HG03108 (cell line): Measurements from ENCODE around the gene LUZP2.

ENCODE experiments used
- ATAC-seq: cut with Tn5 transposase; IDR thresholded peaks from one replicate; pipeline ENCODE4 v1.9.1; 2021; ENCODE audit warnings: moderate library complexity; ENCODE audit not compliant: unreplicated experiment

The LUZP2 gene

DNA sequence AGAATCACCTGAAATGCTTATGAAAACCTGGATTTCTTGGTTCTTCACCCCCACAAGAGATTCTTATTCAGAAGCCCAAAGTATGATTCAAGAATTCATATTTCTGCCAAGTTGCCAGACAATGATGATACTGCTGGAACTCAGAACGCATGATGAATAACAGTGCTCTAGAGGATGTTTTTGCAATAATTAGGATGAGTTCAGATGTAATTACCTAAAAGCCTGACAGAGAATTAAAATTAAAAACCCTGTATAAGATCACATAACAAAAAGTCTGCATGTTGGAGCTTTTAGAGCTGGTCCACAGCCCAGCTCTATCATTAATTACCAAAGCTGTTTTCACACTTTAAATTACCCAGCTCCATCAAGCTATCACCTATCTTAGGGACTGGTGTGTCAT is 211.8 kb downstream of the LUZP2 start:
- no peak for ATAC-seq

DNA sequence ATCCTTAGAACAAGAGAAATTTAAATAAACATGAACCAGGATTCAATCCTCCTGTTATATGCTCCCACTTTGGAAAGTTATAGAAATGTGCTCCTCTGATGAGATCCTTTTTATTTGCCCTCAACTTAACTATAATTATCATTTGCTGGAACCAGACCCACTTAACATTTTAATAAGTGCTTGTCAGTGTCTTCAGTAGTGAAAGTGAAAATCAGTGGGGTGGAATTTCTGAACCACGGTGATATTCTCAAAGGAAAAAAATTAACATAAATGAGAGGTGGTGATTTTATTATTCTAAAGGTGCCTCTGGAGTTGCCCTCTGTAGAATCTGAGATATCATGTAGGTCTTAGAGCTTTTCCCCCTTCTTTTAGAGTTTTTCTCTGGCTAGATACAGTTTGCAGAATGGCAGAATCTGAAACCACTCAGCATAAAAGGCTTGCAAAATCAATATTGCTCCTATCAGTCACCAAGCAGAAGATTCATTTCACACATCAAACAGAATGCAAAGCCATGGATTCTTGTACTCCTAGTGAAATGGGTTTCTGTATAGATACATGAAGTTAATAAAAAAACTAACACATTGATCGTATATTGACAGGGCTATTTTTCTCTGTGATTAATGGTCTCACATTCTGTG is 213.2 kb downstream of the LUZP2 start:
- no peak for ATAC-seq

DNA sequence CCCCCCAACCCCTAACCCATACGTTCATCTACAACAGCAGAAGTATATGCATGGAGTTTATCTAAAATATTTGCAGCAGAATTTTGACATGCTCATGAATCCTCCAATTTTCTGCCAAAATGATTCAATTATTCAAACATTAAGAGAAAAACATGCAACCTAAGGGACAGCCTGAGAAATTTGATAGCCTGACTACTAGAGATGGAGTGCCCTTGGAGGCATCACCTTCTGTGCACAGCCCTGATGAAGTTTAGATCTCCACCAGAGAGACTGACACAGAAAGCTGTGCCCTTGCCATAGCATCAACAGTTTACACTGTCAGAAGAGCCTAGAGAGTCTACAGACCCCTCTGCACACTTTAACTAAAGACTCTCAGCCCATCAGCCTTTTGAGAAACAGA is 217.7 kb downstream of the LUZP2 start:
- no peak for ATAC-seq

DNA sequence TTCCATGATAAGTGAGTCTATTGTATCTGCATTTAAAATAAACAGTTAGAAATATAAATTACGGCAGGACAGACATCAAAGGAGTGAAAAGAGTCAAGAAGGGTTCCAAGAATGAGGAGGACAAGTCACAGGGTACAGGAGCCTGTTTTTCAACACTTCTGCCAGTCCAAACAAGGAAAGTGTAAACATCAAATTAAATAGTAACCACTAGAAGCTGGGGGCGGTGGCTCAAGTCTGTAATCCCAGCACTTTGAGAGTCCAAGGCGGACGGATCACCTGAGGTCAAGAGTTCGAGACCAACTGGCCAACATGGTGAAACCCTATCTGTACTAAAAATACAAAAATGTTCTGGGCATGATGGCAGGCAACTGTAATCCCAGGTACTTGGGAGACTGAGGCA is 219.6 kb downstream of the LUZP2 start:
- no peak for ATAC-seq

DNA sequence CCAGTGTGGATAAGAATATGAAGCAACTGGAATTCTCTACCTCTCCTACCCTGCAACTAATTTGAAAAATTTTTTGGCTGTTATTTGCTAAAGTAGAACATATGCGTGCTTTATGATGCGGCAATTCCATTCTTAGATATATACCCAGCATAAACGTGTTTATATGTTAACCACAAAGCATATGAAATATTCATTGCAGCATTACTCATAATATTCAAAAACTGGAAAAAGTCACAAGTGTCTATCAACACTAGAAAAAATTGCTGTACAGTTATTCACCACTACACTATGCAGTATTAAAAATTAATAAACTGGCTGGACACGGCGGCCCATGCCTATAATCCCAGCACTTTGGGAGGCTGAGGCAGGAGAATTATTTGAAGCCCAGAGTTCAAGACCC is 226.4 kb downstream of the LUZP2 start:
- no peak for ATAC-seq

DNA sequence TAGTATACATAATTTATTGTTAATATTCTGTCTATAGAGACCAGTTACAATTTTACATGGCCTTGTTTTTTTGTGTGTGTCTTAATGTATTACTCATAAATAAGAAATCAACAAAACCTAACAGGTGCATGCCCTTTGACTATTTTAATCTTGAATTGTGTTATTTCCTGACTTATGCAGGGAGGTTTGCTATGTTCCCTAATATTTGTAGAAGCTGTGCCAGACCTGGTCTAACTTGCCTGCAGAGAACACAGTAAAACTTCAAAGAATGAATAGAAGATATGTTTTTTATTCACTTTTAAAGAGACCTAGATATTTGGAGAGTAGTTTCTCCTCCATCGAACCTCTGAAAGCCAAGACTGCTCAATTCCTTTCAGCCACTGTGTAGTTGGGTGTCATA is 234.7 kb downstream of the LUZP2 start:
- no peak for ATAC-seq

DNA sequence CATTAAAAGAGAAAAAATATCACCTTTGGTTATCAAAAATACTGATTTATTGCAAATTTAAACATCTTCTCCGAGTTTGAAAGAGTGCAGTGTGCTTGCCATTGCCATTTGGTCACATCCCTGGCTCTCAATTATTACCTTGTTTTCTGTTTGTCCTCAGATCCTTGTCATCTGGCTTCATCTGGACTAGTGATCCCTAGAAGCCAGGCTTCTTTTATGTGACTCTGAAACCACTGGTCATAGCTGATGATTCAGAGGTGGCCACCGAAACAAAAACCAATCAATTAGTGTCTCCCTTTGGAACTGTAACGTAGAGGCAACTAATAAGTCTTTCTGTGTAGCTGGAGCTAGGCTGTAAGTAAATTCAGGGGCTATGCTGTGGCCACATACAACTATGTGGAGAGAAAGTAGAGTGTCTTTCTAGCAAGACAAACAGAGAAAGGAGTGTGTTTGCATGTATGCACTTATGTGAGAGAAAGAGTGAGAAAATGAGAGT is 237.9 kb downstream of the LUZP2 start:
- no peak for ATAC-seq

DNA sequence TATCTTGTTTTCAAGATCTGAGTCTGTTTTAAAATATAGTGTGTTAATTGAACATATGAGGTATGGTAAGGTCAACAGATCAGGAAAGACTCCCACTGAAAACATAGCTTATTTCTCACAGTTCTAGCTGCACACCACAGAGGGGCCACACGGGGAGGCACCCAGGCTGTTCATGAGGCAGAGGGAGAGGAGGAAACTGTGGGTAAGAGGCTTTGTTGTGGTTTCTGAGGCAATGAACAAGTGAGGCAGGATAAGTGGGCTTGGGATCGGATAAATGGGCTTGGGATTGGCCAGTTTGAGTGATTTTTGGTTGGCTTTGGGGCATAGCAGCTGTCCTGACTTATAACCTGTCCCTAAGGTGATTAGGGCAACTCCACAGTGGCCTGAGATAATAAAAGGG is 242.1 kb downstream of the LUZP2 start:
- no peak for ATAC-seq

DNA sequence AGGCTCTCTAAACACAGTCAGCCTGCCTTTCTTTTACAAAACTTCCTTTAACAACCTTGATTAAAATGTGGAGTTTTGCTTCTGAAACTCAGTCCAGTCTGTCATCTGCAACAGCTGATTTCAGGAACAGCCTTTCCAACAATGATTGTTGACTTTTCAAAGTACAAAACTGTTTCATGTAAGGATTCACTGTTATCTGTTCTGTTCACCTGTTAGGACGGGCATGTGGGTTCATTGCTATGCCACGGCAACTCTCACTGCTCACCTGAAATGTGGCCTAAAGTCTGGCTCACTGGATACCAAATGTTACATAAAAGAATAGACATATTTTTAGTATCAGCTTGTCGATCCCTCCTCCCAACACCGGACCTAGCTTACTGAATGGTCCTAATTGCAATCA is 242.8 kb downstream of the LUZP2 start:
- no peak for ATAC-seq

DNA sequence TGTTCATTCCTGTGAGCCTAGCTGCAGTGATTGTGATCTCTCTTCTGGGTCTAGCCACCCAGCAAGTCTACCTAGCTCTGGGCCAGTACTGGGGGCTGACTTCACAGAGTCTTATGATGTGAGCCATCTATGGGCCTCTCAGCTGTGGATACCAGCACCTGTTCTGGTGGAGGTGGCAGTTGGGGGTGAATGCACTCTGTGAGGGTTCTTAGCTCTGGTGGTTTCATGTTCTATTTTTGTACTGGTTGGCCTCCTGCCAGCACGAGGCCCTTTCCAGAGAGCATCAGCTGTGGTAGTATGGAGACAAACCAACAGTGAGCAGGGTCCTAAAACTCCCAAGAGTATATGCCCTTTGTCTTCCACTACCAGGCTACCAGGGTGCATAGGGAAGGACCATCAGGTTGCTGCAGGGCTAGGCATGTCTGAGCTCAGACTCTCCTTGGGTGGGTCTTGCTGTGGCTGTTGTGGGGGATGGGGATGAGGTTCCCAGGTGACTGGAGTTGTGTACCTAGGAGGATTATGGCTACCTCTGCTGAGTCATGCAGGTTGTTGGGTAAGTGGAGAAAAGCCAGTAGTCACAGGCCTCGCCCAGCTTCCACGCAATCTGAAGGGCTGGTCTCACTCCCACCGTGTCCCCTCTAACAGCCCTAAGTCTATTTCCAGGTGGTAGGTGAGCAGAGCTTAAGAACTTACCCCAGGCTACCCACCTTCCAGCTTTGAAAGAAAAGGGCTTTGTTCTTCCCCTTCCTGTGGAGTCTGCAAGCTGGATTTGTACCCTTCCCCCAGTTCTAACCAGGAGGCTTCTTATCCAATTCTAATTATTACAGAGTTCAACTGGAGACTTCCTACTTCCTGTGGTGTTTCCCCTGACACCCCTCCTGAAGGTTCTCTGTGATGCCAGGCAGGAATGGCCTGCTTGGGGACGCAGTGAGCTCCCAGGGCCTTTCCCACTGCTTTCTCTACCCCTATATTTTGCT is 250.7 kb downstream of the LUZP2 start:
- no peak for ATAC-seq

DNA sequence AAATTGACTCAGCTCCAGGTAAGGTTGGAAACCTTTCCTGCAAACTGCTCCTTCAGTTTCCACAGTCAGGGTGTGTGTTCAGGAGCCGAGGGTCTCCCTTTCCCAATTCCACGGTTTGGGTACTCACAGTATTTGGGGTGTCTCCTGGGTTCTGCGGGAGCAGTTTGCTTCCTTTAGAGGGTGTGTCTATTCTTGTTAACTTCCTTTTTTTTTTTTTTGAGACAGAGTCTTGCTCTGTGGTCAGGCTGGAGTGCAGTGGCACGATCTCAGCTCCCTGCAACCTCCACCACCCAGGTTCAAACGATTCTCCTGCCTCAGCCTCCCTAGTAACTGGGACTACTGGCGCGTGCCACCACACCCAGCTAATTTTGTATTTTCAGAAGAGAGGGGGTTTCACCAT is 251.4 kb downstream of the LUZP2 start:
- no peak for ATAC-seq

DNA sequence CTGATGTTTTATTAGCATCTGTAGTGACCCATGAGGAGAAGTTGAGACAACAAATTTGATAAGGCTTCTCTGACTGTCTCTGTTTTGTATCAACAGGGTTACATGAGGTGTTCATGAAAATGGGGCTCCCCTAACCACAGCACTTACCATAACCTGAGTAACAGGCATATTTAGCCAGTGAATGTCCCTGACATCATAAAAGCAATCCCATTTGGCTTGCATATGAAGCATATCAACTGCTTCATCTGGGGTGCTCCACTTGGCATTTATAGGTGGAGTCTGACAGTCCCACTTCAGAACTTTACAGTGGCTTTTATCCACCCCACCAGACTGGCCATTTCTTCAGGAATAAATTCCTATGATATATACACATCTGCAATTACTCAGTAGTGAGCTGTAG is 257.6 kb downstream of the LUZP2 start:
- no peak for ATAC-seq

DNA sequence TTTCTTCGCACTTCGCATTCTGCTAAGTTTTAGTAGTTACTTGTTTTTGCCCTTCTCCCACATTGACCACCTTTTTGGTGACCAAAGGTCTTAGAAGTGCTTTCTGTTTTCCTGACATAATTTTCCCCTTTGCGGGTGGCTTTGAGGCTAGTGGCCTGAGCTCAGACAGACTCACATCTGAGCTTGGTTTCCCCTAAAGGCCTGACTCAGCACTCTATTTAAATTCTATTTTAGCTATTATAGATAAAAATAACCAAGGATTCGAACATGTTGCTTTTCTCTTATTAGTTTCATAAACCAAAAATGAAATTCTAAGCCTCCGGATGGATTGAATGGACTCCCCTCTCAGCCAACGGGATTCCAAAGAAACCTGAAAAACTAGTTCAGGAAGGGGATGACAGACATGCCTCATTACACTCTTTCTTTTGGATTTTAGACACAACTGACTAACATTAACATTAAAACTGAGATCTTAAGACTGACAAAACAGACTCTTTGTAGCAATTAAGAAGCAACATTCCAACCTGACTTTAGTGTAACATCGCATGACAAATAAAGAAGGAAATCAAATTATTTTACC is 258.5 kb downstream of the LUZP2 start:
- no peak for ATAC-seq

DNA sequence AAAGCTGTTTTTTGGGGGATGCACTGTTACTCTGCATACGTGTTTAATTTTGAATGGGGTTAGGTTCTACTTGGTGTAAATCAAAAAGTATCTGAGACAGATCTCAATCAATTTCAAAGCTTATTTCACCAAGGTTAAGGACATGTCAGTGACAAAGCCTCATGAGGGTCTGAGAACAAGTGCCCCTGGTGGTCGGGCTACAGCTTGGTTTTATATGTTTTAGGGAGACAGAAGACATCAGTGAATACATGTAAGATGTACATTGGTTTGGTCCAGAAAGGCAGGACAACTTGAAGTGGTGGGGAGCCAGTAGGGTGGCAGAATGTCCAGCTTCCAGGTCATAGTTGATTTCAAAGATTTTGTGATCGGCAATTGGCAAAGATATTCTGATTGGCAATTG is 262.9 kb downstream of the LUZP2 start:
- ATAC-seq = no peak

DNA sequence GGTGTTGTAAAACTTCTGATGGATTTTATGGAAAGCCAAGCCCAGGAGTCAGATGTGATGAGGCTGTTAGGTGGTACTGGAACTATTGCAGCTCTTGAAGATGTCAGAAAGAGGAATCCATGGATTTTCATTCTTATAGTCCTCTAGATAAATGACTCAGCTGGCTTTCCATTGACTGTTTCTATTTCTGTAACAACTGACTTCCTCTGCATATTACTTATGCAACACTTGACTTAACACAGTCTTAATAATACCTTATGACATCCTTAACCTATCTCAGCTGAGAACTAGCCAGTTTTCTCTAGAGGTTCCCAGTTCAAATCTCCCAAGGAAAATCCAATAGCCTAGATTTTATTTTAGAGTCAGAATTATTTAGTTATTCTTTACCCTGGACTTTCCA is 263.8 kb downstream of the LUZP2 start:
- no peak for ATAC-seq

DNA sequence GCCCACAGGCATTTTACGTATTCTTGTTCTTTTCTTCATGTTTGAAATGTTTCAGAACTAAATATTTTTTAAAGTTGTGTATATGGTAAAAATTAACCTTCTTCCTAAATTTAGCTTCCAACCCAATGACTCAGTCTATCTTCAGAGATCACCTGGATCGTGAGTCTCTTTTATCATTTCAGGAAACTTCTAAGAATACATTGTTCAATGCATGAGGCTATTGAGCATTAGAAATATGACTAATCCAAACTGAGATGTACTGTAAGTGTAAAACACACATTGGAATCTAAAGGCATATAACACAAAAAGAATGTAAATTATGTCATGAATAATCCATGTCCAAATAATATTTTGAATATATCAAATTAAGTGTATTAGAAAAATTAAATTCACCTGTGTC is 265.2 kb downstream of the LUZP2 start:
- no peak for ATAC-seq

DNA sequence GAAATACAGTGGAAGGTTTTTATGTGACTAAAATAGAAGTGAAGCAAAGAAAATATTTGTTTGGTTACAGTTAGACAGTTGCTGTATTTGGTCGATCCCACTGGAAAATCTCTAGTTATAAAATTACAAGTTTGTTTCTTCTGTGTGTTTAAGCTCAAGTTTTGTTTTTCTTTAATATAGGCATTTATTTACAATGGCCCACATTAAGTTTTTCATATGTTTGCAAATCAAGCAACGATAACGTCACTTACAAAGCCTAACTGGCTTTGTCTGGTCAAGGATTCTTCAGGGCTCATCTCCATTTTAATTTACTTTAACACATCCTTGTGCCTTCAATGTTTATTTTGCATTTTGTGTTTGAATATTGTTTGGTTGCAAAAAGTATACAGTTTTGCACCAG is 270.6 kb downstream of the LUZP2 start:
- no peak for ATAC-seq

DNA sequence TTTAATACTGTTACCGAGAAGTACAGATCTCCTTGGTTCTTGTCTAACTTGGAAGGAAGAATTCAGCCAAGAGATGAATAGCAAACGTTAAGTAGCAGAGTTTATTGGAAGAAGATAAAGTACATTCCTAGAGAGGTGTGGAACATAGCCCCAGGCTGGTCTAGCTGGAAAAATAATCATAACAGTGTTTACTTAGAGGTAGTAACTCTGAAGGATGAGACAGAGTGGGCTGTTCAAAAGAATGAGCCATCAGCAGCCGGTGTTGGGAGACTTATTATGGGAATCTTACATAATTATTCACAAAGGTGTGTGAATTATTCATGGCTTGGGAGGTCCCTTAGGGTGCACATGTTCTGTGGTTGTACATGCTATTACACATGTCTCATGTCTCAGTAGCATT is 276.5 kb downstream of the LUZP2 start:
- ATAC-seq = no peak

DNA sequence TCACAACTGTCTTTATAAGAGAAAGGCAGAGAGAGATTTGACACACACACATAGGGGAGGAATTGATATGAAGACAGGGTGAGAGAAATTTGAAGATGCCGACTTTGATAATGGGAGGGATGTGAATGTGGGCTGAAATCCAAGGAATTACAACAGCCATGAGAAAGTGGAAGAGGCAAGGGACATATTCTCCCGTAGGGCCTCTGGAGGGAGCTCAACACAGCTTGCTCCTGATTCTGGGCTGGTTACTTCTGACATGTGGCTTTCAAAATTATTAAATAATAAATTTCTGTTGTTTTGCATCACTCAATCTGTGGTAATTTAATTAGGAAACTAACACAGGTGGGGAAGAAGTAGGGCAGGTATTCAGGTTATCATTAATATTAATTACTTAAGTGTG is 282.9 kb downstream of the LUZP2 start:
- no peak for ATAC-seq

DNA sequence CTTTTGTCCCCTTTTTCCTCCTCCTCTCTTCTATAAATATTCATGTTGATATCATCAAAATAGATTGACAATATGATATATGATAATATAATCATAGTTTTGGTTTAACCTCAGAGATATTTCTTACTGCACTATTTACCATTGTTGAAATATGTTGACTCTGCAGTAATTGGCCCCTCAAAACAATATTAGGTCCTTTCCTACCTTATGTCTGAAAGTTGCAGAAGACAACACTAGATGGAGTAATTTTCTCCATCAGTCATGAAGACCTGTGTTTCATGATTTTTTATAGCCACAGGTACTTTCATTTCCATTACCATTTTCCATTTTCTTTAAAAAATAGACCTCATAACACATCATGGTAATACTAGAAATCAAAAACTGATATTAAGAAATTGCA is 284.4 kb downstream of the LUZP2 start:
- ATAC-seq = no peak

DNA sequence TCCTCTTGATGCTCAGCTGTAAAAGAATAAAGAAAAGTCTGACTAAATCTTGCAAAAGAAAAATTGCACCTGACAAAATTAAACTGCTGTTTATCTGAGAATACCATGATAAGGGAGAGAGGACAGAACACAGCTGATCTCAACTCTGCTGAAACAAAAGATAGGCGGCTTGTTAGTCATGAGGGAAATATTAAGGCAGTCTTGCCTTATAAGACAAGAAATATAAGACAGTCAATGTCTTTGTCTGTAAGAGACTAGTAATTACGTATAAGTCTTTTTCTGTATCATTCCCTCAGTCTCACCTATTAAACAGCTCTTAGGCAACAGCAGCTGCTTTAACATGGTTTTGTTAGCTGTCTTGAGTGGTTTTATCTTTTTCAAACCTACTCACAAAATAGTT is 296.6 kb downstream of the LUZP2 start:
- ATAC-seq = no peak

DNA sequence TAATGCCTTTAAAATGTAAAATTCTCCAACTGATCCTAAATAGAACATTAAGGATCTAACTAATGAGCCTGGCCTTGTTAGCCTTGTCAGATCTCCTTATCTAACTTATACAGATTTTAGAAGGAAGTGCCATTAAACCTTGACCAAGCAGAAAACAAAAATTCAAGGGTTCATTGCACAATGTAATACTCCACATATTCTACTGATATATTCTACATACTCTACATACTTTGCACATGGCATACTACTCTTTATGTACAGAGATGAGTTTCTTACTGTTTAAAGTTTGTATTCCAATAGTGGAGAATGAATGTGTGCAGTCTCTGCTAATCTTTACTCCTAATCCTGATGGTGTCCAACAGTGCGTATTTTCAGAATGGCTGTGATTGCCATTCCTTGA is 297.2 kb downstream of the LUZP2 start:
- no peak for ATAC-seq
